Lung (tissue), 12 donors: Measurements from ENCODE around the gene HNRNPDL. TPM values are rescaled to one million over a fixed set of nuclear protein-coding genes. Genes with fewer than 3 reads are reported as not detected.

Source experiments
- ATAC-seq: fragments of 200-7000 bp; cut with Tn5 transposase; one replicate; pipeline ENCODE4 v1.9.1; 2020; ENCODE audit warnings: moderate number of reproducible peaks; ENCODE audit not compliant: insufficient read depth, low FRiP score
- DNase-seq, 3 donors: peaks; one replicate each; pipeline ENCODE4 v3.0.0-alpha.2; 2013 to 2017
- H3K27ac ChIP-seq, 2 donors: one replicate each; pipeline ENCODE4 v1.5.1; 2013; ENCODE audit warnings: mild to moderate bottlenecking in 2 of 2, moderate library complexity in 2 of 2, control low read depth in 1 of 2, inconsistent platforms in 1 of 2, low read depth in 1 of 2, low read length in 1 of 2
- H3K27me3 ChIP-seq, 3 donors: one replicate each; pipeline ENCODE4 v1.5.1; 2013; ENCODE audit warnings: low read length in 2 of 3; ENCODE audit not compliant: control insufficient read depth in 3 of 3, insufficient read depth in 3 of 3
- H3K36me3 ChIP-seq, 4 donors: one replicate each; pipeline ENCODE4 v1.5.1; 2013; ENCODE audit warnings: low read length in 4 of 4, mild to moderate bottlenecking in 1 of 4, moderate library complexity in 1 of 4; ENCODE audit not compliant: control insufficient read depth in 4 of 4, insufficient read depth in 4 of 4
- H3K4me1 ChIP-seq, 5 donors: one replicate each; pipeline ENCODE4 v1.5.1; 2013; ENCODE audit warnings: low read length in 5 of 5, mild to moderate bottlenecking in 2 of 5, moderate library complexity in 1 of 5; ENCODE audit not compliant: control insufficient read depth in 5 of 5, insufficient read depth in 5 of 5
- H3K4me3 ChIP-seq: one replicate; pipeline ENCODE4 v1.5.1; 2013; ENCODE audit warnings: mild to moderate bottlenecking, control low read depth, moderate library complexity
- H3K9ac ChIP-seq, 2 donors: one replicate each; pipeline ENCODE4 v1.5.1; 2013; ENCODE audit warnings: low read length in 2 of 2, control low read depth in 1 of 2; ENCODE audit not compliant: insufficient read depth in 1 of 2
- H3K9me3 ChIP-seq, 4 donors: one replicate each; pipeline ENCODE4 v1.5.1; 2013; ENCODE audit warnings: low read length in 3 of 4, mild to moderate bottlenecking in 1 of 4, moderate library complexity in 1 of 4; ENCODE audit not compliant: control insufficient read depth in 4 of 4, insufficient read depth in 3 of 4
- WGBS, 2 donors: extraction: QIAGEN DNeasy Blood & Tissue Kit; methylation state at CpG; one replicate each; pipeline ENCODE4 v1.1.7; 2013; 5-methylcytosine and 5-hydroxymethylcytosine counted together
- polyA plus RNA-seq, 2 donors: library from polyadenylated mRNA; stranded (reverse); fragments of 200-250 nt; gene quantifications; one replicate each; pipeline ENCODE4 v1.2.1, GENCODE V29; 2013
- total RNA-seq, 2 donors: library from RNA; depleted of rRNA in 1 of 2; stranded (reverse); fragments of >200 nt in 1 of 2; gene quantifications; one replicate each; pipeline ENCODE4 v1.2.1, GENCODE V29; 2014 to 2021
- TF ChIP-seq, protein P1 (sequence below): IDR thresholded peaks from 2 replicates; pipeline ENCODE4 v1.5.1; 2012; ENCODE audit warnings: mild to moderate bottlenecking; ENCODE audit errors: control extremely low read depth, extremely low read depth
- donor health status: control.
- donor health status: control.
- donor health status: Bipolar disorder and iron deficiency.
- donor health status: healthy.
- donor health status: DM: yes; HTN: yes; CAD: no.

HNRNPDL gene
- total and polyA plus RNA-seq, 4 donors, result 228 to 269 (median 261) TPM

DNA sequence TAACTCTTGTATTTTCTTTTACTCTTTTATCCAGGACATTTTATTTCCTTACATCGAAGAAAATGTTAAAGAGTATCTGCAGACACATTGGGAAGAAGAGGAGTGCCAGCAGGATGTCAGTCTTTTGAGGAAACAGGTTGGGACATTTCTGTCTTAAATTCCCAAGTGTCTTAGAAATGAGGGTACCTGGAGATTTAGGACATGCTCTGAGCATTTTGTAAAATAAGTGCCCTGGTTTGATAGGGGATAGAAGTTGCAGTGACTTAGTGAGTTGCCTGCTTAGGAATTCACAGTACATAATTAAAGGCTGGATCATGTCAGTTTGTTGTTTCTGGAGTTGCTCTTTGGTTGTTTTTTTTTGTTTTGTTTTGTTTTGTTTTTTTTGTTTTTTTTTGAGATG, 17.6 kb upstream of the HNRNPDL start:
- TF ChIP-seq, protein P1, sequence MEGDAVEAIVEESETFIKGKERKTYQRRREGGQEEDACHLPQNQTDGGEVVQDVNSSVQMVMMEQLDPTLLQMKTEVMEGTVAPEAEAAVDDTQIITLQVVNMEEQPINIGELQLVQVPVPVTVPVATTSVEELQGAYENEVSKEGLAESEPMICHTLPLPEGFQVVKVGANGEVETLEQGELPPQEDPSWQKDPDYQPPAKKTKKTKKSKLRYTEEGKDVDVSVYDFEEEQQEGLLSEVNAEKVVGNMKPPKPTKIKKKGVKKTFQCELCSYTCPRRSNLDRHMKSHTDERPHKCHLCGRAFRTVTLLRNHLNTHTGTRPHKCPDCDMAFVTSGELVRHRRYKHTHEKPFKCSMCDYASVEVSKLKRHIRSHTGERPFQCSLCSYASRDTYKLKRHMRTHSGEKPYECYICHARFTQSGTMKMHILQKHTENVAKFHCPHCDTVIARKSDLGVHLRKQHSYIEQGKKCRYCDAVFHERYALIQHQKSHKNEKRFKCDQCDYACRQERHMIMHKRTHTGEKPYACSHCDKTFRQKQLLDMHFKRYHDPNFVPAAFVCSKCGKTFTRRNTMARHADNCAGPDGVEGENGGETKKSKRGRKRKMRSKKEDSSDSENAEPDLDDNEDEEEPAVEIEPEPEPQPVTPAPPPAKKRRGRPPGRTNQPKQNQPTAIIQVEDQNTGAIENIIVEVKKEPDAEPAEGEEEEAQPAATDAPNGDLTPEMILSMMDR, result no peak
- no peak for DNase-seq

DNA sequence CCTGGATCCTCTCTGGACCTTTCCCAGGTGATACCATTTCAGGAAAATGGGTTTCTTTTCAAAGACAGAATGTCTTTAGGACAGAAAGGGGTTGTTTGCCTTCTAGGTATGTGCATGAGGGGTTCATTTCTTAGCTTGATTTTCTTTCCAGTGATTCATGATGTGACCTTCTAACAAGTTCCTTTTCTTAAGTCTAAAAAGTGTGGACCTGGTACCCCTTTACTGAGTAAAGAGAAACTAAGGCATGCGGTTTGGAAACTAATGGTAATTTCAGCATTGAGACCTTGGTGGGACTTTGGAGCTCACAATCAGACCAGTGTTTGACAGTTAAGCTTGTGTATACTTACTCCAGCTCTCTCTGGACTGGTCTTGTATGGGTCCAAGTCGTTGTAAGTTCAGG, 8.8 kb upstream of the HNRNPDL start:
- TF ChIP-seq, protein P1, result no peak
- peaks cover 0 to 6% (median 2%) of the 10 kb centered on the region in 4 donors for H3K36me3 ChIP-seq
- 89 to 96% methylated on average over 2 of the region's 2 CpGs for WGBS, 2 donors

More for the DNA sequence above, 17.6 kb upstream of the HNRNPDL start:
- H3K27me3 ChIP-seq, result no peaks in the 10 kb centered on the region
- 96 to 100% methylated on average over 1 of the region's 1 CpG for WGBS, 2 donors
- no peak for ATAC-seq
- no peak overlapping the region for H3K27ac ChIP-seq
- peaks cover 0 to 4% (median 0%) of the 10 kb centered on the region in 5 donors for H3K4me1 ChIP-seq
- no peak overlapping the region for H3K4me3 ChIP-seq
- peaks cover 13 to 18% (median 14%) of the 10 kb centered on the region in 4 donors for H3K36me3 ChIP-seq
- no peak overlapping the region for H3K9ac ChIP-seq
- no peaks in the 10 kb centered on the region for H3K9me3 ChIP-seq

DNA sequence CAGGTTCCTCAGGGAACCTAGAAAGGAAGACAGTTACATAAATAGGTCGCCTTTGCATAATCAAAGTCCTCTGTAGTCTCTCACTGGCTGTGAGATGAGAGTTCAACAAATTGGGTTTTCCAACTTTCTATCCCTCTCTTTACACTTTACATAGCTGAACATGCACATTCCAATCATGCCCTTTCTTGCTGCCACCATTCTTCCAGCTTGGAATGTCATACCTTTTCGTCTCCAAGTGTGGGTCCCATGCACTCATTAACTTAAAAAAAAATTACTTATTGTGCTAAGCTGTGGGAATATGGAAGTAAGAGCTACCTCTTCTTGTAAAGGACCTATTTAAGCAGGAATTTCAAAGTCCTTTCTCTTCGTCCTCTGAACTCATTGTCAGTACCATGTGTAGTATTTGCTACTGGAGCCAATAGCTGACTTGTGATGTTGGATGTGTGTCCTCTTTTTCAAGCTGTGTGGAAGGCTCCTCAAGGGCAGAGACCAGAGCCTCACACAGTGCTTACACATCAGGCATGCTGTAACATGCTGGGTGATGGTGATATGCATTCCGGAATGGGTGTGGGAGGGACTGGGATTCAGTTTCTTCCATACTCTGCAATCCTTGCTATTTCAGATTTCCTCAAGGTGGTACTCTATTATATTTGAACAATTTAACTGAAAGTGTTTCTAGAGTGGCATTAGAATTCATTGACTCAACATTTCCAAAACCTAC, 7.2 kb upstream of the HNRNPDL start:
- no peak for ATAC-seq
- H3K9ac ChIP-seq, result no peak overlapping the region
- no peaks in the 10 kb centered on the region for H3K27me3 ChIP-seq
- peaks cover 0 to 4% (median 0%) of the 10 kb centered on the region in 5 donors for H3K4me1 ChIP-seq
- no peaks in the 10 kb centered on the region for H3K9me3 ChIP-seq
- TF ChIP-seq, protein P1, result no peak
- WGBS, 2 donors, result 74 to 76% methylated on average over 4 of the region's 4 CpGs
- no peak overlapping the region for H3K27ac ChIP-seq
- H3K36me3 ChIP-seq, result peaks cover 0 to 6% (median 2%) of the 10 kb centered on the region in 4 donors
- no peak for DNase-seq
- no peak overlapping the region for H3K4me3 ChIP-seq

More for the DNA sequence above, 8.8 kb upstream of the HNRNPDL start:
- no peak overlapping the region for H3K27ac ChIP-seq
- H3K27me3 ChIP-seq, result no peaks in the 10 kb centered on the region
- DNase-seq, result no peak
- H3K9me3 ChIP-seq, result no peaks in the 10 kb centered on the region
- peaks cover 0 to 1% (median 0%) of the 10 kb centered on the region in 5 donors for H3K4me1 ChIP-seq
- no peak overlapping the region for H3K4me3 ChIP-seq
- no peak overlapping the region for H3K9ac ChIP-seq
- no peak for ATAC-seq
